ENCODE data around the gene CHRNA9.

The CHRNA9 gene

DNA sequence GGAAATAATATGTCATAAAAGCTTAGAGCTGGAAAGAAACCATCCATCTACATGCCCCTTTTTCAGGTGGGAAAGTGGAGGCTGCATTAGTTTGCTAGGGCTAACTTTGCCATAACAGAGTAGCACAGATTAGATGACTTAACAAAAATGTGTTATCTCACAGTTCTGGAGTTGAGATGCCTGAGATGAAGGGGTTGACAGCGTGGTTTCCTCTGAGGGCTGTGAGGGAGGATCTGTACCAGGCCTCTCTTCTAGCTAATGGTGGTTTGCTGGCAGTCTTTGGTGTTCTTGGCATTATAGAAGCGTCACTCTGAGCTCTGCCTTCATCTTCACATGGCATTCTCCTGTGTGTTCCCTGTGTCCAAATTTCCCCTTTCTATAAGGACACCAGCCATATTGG, 2.4 kb downstream of the CHRNA9 start:
- DNase-seq (ENCODE audit: low spot score) = no peak

DNA sequence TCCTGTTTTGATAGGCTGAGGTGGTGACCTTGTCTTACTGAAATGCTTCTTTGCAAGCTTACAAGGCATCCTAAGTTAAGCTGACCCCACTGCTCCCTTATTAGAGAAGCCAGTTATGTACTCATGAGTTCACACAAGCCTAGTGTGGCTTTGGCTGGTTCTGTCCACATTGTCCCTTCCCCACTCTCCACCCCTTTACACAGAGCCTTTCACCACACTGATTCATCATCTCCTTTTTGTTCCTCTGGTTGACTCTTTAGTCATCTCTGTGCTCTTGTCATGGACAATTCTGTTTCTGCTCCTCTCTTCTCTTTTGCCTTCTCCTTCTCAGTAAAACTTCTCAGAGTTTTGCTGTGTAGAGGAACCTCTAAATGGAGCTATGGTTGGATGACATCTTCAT, 4.9 kb downstream of the CHRNA9 start:
- peak; percentile 34 for DNase-seq (ENCODE audit: low spot score)

DNA sequence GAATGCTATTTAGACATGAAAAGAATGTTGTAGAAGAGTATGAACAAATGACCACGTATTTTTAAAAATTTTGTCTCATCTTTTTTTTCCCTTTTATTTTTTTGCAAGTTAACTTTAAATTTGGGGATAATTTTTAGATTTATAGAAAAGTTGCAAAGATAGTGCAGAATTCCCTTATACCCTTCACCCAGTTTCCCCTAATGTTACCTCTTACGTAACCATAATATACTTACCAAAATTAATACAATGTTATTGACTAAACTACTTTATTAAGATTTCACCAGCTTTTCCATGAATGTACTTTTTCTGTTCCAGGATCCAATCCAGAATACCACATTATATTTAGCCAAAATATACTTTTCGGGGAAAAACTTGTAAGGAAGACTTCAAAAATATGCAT, 12.3 kb downstream of the CHRNA9 start:
- no peak for DNase-seq (ENCODE audit: low spot score)

DNA sequence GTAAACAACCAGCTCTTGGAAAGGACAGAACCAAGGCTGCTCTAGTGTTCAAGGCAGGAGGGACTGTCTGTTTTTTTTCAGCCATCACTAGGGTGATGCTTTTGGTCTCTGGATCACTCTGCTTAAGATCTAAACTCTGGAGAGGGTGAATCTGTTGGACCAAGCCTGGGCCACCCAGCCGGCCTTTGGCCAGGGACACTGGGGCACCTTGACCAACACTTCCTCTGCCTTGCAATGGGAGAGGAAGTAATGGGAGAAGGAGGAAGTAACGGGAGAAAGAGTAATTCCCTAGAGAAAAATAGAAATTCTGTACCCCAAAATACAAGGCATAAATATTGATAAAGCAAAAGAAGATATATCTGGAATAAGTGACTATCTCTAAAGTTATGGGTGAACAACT, 12.9 kb downstream of the CHRNA9 start:
- DNase-seq (ENCODE audit: low spot score) = no peak

DNA sequence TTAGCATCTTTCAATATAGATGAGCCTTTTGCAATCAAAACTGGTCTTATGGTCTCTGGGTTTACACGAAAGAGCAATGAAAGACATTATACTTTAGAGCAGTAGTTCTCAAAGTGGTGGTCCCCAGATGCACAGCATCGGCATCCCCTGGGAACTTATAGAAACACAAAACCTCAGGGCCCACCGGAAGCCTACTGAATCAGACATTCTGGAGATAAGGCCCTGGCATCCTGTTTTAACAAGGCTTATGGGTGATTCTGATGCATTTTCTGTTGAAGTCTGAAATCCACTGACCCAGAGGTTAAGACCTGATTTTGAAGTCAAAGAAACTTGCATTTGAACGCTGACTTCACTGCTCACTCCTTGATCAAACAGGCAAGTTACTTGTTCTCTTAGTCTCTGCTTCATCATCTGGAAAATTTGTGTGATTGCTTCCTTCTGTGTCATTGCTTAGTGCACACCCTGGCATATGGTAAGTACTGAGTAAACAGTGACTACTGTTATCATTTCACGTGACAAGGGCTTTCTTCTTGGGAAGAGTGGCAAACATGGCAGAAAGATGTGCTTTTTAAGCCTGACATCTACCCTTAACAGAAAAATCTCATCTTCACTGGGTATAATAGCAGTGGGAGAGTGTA, 14.5 kb downstream of the CHRNA9 start:
- DNase-seq (ENCODE audit: low spot score) = peak; percentile 53

DNA sequence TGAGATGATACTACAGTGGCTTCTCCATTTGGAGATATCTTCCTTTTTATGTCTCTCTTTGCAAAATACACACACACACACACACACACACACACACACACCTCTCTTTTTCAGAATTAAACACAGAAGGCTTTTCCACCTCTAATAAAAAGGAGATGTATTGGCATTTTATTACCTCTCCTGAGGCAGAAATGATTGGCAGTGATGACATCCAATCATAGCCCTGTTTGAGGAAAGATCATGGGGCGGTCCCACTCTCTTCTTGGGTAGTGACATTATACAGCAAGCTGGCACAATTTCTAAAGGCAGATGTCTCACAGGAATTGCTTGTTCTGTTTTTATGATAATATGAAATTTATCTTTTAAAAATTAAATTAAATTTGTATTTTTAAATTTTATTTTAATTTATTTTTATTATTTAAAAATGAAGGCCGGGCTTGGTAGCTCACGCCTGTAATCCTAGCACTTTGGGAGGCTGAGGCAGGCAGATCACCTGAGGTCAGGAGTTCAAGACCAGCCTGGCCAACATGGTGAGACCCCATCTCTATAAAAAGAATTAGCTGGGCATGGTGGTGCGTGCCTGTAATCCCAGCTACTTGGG, 15.6 kb downstream of the CHRNA9 start:
- no peak for DNase-seq (ENCODE audit: low spot score)

DNA sequence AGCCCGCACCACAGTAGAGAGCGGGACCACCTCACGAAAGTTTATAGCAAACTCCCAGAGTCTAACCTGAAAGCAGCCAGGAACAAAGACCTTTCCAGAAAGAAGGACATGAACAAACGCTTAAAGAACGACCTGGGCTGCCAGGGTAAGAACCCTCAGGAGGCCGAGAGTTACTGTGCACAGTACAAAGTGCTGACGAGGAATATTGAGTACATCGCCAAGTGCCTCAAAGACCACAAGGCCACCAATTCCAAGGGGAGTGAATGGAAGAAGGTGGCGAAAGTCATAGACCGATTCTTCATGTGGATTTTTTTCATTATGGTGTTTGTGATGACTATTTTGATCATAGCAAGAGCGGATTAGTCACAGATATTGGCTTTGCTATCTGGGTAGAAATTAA, 19.0 kb downstream of the CHRNA9 start:
- no peak for DNase-seq (ENCODE audit: low spot score)

DNA sequence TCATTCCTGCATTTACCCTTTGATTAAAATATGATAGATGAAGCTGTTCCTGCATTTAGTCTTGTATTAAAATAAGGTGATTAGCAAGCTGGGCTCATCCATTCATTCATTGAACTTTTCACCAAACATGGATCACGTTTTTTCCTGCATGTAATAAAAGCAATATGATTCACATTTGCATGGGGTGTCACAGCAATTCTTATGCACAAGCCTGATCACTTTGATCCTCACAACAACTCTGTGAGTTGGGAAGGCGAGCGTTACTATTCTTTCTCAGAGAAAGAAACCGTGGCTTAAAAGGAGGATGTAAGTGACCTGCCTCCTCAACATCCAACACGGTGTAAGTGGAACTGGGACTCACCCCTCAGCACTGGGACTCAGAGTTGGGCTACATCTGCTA, 20.0 kb downstream of the CHRNA9 start:
- DNase-seq (ENCODE audit: low spot score) = no peak

DNA sequence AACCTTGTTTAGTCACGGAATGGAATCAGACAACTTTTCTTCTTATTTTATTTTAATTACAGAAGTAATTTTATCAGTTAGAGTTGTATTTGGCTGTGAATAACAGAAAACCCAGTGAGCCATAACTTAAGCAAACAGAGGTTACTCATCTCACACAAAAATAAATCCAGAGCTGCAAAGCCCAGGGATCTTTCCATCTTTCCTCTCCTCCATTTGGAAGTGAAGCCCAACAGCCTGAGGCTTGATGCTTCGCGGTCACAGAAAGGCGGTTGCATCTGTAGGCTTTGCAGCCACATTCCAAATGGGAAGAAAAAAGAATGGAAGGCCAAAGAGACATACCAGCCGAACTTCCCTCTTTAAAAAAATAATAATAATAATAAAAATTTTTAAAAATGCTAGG, 22.6 kb downstream of the CHRNA9 start:
- DNase-seq (ENCODE audit: low spot score) = no peak

DNA sequence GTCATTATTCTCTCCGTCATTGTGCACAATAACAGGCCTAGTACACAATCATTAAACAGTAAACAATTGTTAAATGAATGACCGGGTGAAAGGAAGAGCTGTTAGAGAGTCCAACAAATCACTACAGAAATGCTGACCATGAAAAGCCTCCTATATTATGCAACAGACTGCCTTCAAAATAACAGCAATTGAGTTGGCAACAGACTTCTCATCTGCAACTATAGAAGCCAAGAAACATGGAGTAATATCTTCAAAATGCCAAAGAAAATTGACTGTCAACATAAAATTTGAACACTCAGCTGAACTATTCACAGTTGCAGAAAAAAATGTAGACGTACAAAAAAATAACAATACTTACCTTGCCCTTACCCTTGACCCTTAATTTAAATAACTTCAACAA, 26.2 kb downstream of the CHRNA9 start:
- no peak for DNase-seq (ENCODE audit: low spot score)

DNA sequence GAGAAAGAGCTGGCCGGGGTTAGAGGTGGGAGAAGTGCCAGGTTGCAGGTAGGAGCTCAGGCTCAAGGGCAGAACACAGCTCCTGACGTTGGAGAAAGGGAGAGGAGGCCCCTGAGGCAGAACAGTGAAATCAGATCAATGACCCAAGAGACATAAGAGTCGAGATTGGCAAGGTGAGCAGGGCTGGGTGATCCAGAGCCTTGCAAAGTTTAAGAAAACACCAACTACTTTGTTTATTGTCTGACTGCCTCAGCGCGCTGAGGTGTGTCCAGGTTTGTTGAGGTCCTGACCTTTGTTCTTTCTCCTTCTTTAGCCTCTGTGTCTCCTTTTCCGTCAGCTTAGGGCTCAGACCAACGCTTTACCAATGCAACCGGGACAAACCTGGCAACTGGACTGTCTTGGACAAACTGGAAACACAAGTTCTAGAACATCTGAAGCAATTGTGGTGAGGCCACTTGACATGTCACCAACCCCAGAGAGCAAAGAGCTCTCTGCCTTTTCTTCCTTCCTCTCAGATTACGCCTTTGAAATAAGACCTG, 28.3 kb downstream of the CHRNA9 start:
- DNase-seq (ENCODE audit: low spot score) = no peak

DNA sequence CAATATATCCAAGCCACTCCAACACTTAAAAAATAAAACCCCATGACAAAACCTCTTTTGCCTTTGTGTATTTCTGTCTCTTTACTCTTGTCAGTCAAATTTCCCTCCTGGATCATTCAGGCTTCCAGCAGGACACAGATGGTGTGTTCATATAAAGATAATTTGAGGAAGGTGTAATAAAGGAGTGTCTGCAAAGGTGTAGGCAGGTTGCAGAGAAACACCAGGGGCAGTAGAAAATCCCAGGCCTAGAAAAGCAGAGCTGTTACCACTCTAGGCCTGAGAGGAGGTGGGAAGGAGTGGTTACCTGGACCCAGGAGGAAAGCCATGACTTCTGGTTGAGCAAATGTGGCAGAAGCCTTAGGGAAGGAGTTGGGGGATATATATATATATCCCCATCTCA, 28.8 kb downstream of the CHRNA9 start:
- DNase-seq (ENCODE audit: low spot score) = no peak

DNA sequence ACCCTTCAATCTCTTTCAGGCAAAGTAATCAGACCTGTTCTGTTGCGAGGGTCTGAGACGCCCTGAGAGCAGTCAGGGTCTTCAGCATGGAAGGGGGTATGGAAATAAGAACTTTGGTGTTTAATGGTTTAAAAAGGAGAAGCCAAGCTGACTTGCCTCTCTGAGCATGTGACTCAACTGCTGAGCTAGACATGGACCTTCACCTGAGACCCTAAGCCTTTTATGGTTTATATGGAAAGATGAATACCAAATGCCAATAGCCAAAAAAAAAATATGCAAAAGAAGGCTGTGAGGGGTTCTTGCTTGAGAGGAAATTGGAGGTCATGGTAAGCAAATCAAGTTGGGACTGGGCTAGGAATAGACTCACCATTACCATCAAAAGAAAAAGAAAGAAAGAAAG, 30.6 kb downstream of the CHRNA9 start:
- no peak for DNase-seq (ENCODE audit: low spot score)

DNA sequence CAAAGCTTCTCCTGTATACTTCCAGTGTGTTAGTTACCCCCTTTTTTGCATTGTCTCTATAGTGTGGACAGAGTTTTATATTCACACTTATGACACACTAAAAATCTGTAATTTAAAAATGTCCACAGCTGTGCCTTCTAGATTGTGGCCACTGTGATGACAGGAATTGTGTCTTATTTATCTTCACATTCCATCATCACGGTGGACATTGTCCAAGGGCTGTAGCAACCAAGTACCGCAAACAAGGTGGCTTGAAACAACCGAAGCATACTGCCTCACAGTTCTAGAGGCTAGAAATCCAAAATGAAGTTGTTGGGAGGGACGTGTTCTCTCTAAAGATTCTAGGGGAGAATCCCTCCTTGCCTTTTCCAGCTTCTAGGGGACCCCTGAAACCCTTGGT, 32.3 kb downstream of the CHRNA9 start:
- no peak for DNase-seq (ENCODE audit: low spot score)

DNA sequence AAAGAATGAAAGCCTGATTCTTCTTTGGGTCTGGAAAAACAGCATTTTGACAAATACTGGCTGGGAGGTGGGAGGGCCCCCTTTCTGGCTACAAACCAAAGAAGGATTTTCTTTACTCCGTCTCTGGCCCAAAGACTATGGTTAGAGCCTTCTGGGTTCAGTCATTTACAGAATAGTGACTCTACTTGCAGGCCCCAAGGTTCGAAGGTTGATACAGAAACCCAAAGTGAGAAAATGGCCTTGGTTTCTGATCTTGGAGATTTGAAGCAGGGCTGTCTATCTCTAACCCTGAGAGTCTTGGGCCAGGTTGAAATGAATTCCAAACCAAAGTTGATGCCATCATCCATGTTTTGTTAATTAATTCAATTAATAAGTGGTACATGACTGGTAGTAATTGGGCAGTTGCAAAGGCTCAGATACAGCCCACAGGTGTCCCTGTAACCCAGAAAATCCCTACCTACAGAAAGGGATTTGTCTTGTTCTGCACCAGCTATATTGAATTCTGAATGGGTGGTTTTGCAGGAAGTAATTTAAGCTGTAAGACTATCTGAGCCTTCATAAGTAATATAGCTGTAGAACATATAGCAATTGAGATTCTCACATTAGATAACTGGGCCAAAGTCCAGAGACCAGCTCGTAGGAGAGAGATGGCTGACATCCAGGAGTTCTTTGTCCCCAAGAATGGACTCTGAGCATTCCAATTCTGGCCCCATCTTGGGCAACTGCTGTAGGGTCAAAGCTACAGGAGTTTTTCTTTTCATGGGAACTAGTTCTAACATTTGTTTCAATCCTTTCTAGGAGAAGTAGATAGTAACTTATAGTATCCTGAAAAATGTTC, 34.5 kb downstream of the CHRNA9 start:
- no peak for DNase-seq (ENCODE audit: low spot score)

DNA sequence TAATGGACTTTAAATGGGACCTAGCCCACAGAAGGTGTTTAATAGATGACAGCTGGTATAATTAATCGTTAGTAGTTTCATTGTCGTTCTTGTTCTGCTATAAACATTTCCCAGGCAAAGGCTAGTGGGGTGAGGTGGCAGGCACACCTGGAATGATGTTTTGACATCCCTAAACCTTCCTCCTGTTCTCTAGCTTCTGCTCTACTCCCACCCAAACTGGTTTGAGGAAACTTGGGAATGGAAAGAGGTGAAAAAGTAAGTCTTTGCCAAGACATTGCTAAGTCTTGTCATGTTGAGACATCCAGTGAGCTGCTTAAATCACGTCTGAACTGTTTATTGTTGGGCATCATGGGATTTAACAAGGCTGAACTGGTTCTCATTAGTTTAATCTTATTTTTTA, 37.5 kb downstream of the CHRNA9 start:
- no peak for DNase-seq (ENCODE audit: low spot score)

DNA sequence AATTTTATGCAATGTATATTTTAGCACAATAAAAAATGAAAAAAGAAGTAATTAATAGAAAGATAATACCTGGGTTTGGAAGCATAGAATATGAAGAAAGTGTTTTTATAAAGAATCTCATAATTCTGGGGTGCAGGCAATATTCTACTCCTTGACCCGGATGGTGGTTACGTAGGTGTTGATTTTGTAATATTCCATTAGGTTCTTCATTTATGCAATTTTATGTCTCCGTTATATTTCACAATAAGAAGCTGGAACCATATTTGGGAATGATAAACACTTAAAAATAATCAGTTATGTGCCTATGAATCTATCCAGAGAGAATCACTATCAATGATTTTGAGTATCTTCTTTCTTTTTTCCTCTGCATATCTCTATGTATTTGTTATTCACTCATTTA, 38.5 kb downstream of the CHRNA9 start:
- no peak for DNase-seq (ENCODE audit: low spot score)

DNA sequence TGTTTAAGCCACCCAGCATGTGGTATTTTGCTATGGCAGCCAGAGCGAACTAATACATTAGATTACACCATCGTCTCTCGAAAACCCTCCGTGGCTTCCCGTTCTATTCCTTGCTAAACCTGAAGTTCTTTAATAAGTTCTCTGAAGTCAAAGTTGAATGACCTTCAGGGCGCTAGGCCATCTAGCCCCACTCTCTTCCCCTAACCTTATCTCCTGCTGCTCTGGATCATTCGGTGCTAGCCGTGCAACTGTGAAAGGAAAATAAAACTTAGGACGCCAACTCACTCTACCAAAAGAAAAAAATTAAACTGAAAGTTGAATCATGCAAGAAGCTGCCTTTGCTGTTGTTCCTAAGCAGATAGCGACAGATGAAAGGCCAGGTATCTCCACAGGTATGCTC, 40.0 kb downstream of the CHRNA9 start:
- no peak for DNase-seq (ENCODE audit: low spot score)

DNA sequence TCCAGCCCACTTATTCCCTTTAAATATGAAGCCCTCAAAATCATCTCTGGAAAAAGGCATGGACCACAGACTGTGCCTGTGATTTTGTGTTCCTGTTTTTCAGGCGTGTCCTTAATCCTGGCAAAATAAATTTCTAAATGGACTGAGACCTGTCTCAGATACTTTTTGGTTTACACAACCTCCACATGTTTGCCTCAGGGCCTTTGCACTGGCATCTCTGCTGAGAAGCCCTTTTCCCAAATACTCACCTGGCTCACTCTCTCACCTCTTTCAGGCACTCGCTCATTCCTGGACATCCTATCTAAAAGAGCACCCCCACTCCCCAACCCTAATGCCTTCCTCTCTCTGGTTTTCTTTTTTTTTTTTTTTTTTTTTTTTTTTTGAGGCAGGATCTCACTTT, 40.5 kb downstream of the CHRNA9 start:
- no peak for DNase-seq (ENCODE audit: low spot score)

DNA sequence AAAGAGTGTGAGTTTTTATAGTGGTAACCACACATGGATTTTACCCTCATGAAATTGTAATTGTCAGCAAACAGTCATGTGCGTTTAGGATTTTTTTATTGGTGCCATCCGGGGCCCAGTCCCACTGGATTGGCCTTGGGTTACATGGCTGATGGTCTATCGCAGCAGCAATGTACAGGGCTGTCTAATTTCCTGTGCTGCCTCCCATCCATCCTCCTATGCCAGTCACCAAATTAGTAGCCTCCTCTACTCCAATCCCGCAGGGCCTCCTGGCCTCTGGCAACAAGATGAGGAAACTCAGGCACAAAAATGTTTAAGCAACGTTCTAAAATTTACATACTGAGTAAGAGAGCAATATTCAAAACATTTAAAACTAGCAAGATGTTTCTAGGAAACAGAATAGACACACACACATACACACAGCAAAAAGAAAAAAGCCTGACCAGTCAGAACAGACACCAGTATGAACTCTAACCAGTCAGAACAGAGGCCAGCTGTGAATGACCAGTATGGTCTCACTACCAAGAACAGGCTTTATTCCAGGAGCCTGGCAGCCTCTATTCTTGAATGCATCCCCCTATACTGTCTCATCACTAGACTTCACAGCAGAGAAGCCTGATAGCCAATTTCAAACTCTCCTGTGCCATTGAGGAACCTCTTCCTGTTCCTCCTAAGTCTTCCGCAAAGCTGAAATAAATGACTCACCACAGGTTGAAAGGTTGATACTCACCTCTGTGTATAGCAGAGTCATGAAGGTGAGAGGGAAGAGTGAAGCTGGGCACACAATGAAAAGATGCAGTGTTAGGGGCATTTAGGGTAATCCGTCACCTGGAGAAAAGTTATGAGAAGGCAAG, 42.6 kb downstream of the CHRNA9 start:
- no peak for DNase-seq (ENCODE audit: low spot score)

DNA sequence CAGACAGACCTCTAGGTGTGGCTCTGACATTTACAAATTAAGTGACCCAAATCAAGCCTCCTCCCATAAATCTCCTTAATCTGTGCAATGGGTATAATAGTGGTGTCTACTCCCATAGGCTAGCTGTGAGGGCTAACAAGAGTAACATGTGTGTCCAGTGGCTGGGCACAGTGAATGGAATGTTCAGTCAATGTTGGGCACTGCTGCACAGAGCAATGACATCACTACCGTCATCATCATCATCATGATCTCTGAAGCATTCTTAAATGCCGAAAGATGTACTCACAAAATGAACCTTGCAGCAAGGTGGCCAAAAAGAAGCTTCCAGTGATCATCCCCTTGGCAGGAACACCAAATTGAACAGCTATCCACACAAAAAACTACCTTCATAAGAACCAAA, 43.5 kb downstream of the CHRNA9 start:
- no peak for DNase-seq (ENCODE audit: low spot score)

DNA sequence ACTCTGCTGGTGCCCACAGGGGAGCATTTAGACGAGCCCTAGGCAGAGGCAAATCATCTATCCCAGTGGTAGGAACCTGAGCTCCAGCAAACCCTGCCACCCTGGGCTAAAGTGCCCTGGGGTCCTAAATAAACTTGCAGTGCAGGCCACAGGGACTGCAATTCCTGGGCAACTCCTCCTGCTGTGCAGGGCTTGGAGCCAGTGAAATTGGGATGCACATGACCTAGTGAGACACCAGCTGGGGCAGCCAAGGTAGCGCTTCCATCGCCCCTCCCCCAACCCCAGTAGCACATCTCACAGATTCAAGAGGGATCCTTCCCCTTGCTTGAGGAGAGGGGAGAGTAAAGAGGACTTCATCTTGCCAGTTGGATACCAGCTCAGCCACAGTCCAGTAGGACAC, 44.1 kb downstream of the CHRNA9 start:
- DNase-seq (ENCODE audit: low spot score) = no peak

Measured in AG08395 (cell line).